ENCODE measurements around the gene RNF213. TPM values are rescaled to one million over a fixed set of nuclear protein-coding genes. Genes with fewer than 3 reads are reported as not detected.
A peak's percentile ranks its signal among the peaks of the same experiment; 100 is the strongest.
"Not testable (repeated sequence)": the region's sequence is repeated elsewhere in the genome, so short reads cannot be mapped to it uniquely, and the experiment has no call there.

The RNF213 gene
- total and polyA plus RNA-seq, 10 donors = 36.7 to 481 (median 337) TPM

DNA sequence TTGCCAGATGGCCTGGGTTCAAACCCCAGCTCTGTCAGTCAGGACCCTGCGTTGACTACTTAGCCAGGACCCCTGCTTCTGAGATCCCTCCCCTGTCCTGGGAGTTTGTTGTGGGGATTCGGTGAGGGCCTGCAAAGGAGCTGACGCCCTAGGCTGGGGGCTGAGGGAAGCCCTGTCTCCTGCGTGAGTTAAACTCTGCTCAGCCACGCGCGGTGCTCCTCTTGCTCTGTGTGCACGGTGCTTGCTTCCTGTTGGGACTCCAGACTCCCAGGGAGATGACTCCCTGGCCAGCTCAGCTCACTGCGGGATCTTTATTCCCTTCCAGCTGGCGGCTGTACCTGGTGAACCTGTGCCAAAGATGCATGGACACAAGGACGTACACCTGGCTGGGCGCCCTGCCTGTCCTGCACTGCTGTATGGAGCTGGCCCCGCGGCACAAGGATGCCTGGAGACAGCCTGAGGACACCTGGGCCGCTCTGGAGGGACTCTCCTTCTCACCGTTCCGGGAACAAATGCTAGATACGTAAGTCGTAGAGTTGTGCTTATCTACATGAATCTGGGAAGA, 37.4 kb downstream of the RNF213 start:
- peak; percentile 63 for DNase-seq
- no peak overlapping the region for H3K27ac ChIP-seq
- H3K36me3 ChIP-seq = peaks cover 9 to 100% (median 99%) of the 10 kb centered on the region in 6 donors
- peak in 1 of 3 donors; percentile 54 for TF ChIP-seq POLR2AphosphoS5 (IDR thresholded peaks at IDR 0.05)
- TF ChIP-seq, protein P1, sequence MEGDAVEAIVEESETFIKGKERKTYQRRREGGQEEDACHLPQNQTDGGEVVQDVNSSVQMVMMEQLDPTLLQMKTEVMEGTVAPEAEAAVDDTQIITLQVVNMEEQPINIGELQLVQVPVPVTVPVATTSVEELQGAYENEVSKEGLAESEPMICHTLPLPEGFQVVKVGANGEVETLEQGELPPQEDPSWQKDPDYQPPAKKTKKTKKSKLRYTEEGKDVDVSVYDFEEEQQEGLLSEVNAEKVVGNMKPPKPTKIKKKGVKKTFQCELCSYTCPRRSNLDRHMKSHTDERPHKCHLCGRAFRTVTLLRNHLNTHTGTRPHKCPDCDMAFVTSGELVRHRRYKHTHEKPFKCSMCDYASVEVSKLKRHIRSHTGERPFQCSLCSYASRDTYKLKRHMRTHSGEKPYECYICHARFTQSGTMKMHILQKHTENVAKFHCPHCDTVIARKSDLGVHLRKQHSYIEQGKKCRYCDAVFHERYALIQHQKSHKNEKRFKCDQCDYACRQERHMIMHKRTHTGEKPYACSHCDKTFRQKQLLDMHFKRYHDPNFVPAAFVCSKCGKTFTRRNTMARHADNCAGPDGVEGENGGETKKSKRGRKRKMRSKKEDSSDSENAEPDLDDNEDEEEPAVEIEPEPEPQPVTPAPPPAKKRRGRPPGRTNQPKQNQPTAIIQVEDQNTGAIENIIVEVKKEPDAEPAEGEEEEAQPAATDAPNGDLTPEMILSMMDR (IDR thresholded peaks at IDR 0.05 in 8 of 11, conservative IDR thresholded peaks at IDR 0.05 in 3 of 11) = no peak
- no peak overlapping the region for H3K4me3 ChIP-seq
- H3K27me3 ChIP-seq (replicated peaks in 1 of 7) = no peaks in the 10 kb centered on the region
- peaks cover 0 to 4% (median 0%) of the 10 kb centered on the region in 6 donors for H3K4me1 ChIP-seq
- peaks cover 0 to 10% (median 5%) of the 10 kb centered on the region in 8 donors for H3K9me3 ChIP-seq
- 91 to 97% (median 93%) methylated on average over 18 to 19 of the region's 19 CpGs for WGBS, 5 donors
- intact Hi-C loops (cut with DNase I; ENCODE audit: low total_unique reads) = no loop called here

GRCh38 chr17:80299350-80300100, 38.9 kb downstream of the RNF213 start:
- H3K4me3 ChIP-seq; intact Hi-C loops (cut with DNase I; ENCODE audit: low total_unique reads); H3K4me1 ChIP-seq; H3K27ac ChIP-seq; H3K27me3 ChIP-seq (replicated peaks in 1 of 7); DNase-seq: not testable (repeated sequence)
- Histone ChIP-seq H3K36me3 (peaks cover 16 to 100% (median 100%) of the 10 kb centered on the region in 6 donors), H3K9me3 (peaks cover 6 to 25% (median 19%) of the 10 kb centered on the region in 8 donors)
- WGBS, 5 donors = 95 to 99% (median 97%) methylated on average over 4 of the region's 4 CpGs

DNA sequence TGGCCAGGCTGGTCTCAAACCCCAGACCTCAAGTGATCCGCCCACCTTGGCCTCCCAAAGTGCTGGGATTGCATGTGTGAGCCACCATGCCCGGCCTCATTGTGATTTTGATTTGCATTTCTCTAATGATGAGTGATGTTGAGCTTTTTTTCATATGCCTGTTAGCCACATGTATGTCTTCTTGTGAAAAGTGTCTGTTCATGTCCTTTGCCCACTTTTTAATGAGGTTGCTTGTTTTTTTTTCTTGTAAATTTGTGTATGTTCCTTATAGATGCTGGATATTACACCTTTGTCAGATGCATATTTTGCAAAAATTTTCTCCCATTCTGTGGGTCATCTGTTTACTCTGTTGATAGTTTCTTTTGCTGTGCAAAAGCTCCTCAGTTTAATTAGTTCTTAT, 40.1 kb downstream of the RNF213 start:
- DNase-seq; intact Hi-C loops (cut with DNase I; ENCODE audit: low total_unique reads); H3K4me3 ChIP-seq; H3K27me3 ChIP-seq (replicated peaks in 1 of 7); H3K27ac ChIP-seq; H3K4me1 ChIP-seq: not testable (repeated sequence)
- Histone ChIP-seq H3K9me3 (peaks cover 6 to 28% (median 20%) of the 10 kb centered on the region in 8 donors), H3K36me3 (peaks cover 16 to 100% (median 100%) of the 10 kb centered on the region in 6 donors)
- WGBS, 5 donors = 84 to 98% (median 93%) methylated on average over 2 of the region's 2 CpGs

- peaks cover 19 to 100% (median 100%) of the 10 kb centered on the region in 6 donors for H3K36me3 ChIP-seq
- H3K27me3 ChIP-seq (replicated peaks in 1 of 7) = no peaks in the 10 kb centered on the region
- no peak overlapping the region for H3K4me3 ChIP-seq
- DNase-seq = no peak
- intact Hi-C loops (cut with DNase I; ENCODE audit: low total_unique reads) = no loop called here
- no peaks in the 10 kb centered on the region for H3K4me1 ChIP-seq
- TF ChIP-seq POLR2A (IDR thresholded peaks at IDR 0.05) (no peak), POLR2AphosphoS5 (IDR thresholded peaks at IDR 0.05) (no peak)
- TF ChIP-seq, protein P1 (IDR thresholded peaks at IDR 0.05 in 8 of 11, conservative IDR thresholded peaks at IDR 0.05 in 3 of 11) = no peak
- 91 to 100% (median 94%) methylated on average over 3 of the region's 3 CpGs for WGBS, 5 donors
- H3K27ac ChIP-seq = no peak overlapping the region
- peaks cover 6 to 28% (median 20%) of the 10 kb centered on the region in 8 donors for H3K9me3 ChIP-seq
Measured at GRCh38 chr17:80303824-80304223, 43.2 kb downstream of the RNF213 start.

GRCh38 chr17:80307994-80308691, 47.5 kb downstream of the RNF213 start:
- H3K9me3 ChIP-seq = peaks cover 6 to 18% (median 16%) of the 10 kb centered on the region in 8 donors
- no peak overlapping the region for H3K27ac ChIP-seq
- WGBS, 5 donors = 82 to 93% (median 92%) methylated on average over 12 of the region's 12 CpGs
- intact Hi-C loops (cut with DNase I; ENCODE audit: low total_unique reads) = no loop called here
- H3K36me3 ChIP-seq = peaks cover 12 to 100% (median 100%) of the 10 kb centered on the region in 6 donors
- DNase-seq = peak; percentile 22
- H3K4me3 ChIP-seq = no peak overlapping the region
- H3K4me1 ChIP-seq = peaks cover 0 to 11% (median 3%) of the 10 kb centered on the region in 6 donors
- H3K27me3 ChIP-seq (replicated peaks in 1 of 7) = no peaks in the 10 kb centered on the region
- TF ChIP-seq POLR2AphosphoS5 (IDR thresholded peaks at IDR 0.05) (no peak), POLR2A (IDR thresholded peaks at IDR 0.05) (no peak)
- TF ChIP-seq, protein P1 (IDR thresholded peaks at IDR 0.05 in 8 of 11, conservative IDR thresholded peaks at IDR 0.05 in 3 of 11) = no peak
